Spleen (tissue), 11 donors: ENCODE data around the gene WIPI1. TPM values are rescaled to one million over a fixed set of nuclear protein-coding genes. Genes with fewer than 3 reads are reported as not detected.

Experiments used
- DNase-seq: peaks from one replicate; pipeline ENCODE4 v3.0.0-alpha.2; 2020
- H3K27ac ChIP-seq, 8 donors: fragments of 200-600 bp; sonication (generic) in 7 of 8; 1 replicate in 4 of 8; 2 replicates in 4 of 8; pipeline versions ENCODE4 v1.5.0 to v1.8.0; 2016 to 2021; ENCODE audit warnings: inconsistent platforms in 4 of 8, mild to moderate bottlenecking in 4 of 8, moderate library complexity in 1 of 8
- H3K27me3 ChIP-seq, 7 donors: fragments of 200-600 bp; sonication (generic) in 6 of 7; replicated peaks in 1 of 7; 1 replicate in 4 of 7; 2 replicates in 3 of 7; pipeline versions ENCODE4 v1.5.0 to v1.8.0; 2016 to 2021; ENCODE audit warnings: inconsistent platforms in 3 of 7, mild to moderate bottlenecking in 1 of 7
- H3K36me3 ChIP-seq, 6 donors: fragments of 200-600 bp; sonication (generic) in 5 of 6; 1 replicate in 4 of 6; 2 replicates in 2 of 6; pipeline versions ENCODE4 v1.5.0 to v1.8.0; 2016 to 2021; ENCODE audit warnings: inconsistent platforms in 2 of 6
- H3K4me1 ChIP-seq, 6 donors: fragments of 200-600 bp; sonication (generic) in 5 of 6; 1 replicate in 3 of 6; 2 replicates in 3 of 6; pipeline versions ENCODE4 v1.5.0 to v1.8.0; 2016 to 2021; ENCODE audit warnings: inconsistent platforms in 3 of 6
- H3K4me3 ChIP-seq, 8 donors: fragments of 200-600 bp; sonication (generic) in 7 of 8; 1 replicate in 4 of 8; 2 replicates in 4 of 8; pipeline versions ENCODE4 v1.5.0 to v1.8.0; 2016 to 2021; ENCODE audit warnings: inconsistent platforms in 4 of 8, mild to moderate bottlenecking in 4 of 8, moderate library complexity in 2 of 8
- H3K9me3 ChIP-seq, 8 donors: fragments of 200-600 bp; sonication (generic) in 7 of 8; 1 replicate in 4 of 8; 2 replicates in 4 of 8; pipeline versions ENCODE4 v1.5.0 to v1.8.0; 2016 to 2021; ENCODE audit warnings: inconsistent platforms in 4 of 8
- CTCF ChIP-seq, 11 experiments: fragments of 200-600 bp in 7 of 11; fragments of 450-650 bp in 4 of 11; sonication (generic) in 4 of 11; IDR thresholded peaks in 8 of 11; conservative IDR thresholded peaks in 3 of 11; 1 replicate in 7 of 11; 2 replicates in 4 of 11; pipeline versions ENCODE4 v1.4.0 to v1.8.0; 2016 to 2021; ENCODE audit warnings: antibody characterized with exemption in 11 of 11, inconsistent platforms in 4 of 11, mild to moderate bottlenecking in 1 of 11
- POLR2A ChIP-seq, 3 donors: fragments of 450-650 bp; IDR thresholded peaks; one replicate each; pipeline ENCODE4 v1.5.1; 2017; ENCODE audit warnings: antibody characterized with exemption in 3 of 3, mild to moderate bottlenecking in 1 of 3
- POLR2AphosphoS5 ChIP-seq, 3 donors: sonication (generic); formaldehyde crosslinking; IDR thresholded peaks; one replicate each; pipeline ENCODE4 v1.5.1; 2017; ENCODE audit warnings: antibody characterized with exemption in 3 of 3
- WGBS, 5 donors: extraction: QIAGEN DNeasy Blood & Tissue Kit in 3 of 5; methylation state at CpG; one replicate each; pipeline versions ENCODE4 v1.1.5 to v1.1.7; 2013 to 2018; 5-methylcytosine and 5-hydroxymethylcytosine counted together
- intact Hi-C: fragments of 100-400 bp; cut with DNase I; formaldehyde crosslinking; loops from one replicate; pipeline ENCODE4 v1.15.0; 2023; ENCODE audit warnings: low total_unique reads
- polyA plus RNA-seq, 3 donors: library from polyadenylated mRNA; stranded (reverse); fragments of 200-250 nt; gene quantifications; one replicate each; pipeline ENCODE4 v1.2.1, GENCODE V29; 2013
- total RNA-seq, 7 donors: library from RNA; depleted of rRNA in 3 of 7; stranded (reverse); fragments of >200 nt in 3 of 7; fragmentation: NEBNext Ultra II Directional in 4 of 7; extraction: Animal tissue kit (Norgen Biotek cat#: 25700) in 4 of 7; gene quantifications; one replicate each; pipeline versions ENCODE4 v1.1.0 to v1.2.1, GENCODE V29; 2016 to 2021
- donor health status: healthy with polysubstance abuse.
- donor health status: DM: no; HTN: no; CAD: no; lungs with moderate emphysema.
- donor health status: DM: no; HTN: no; CAD: no.
- donor health status: Bipolar disorder and iron deficiency.
- donor health status: healthy.
- donor health status: DM: no; HTN: no; CAD: no.
- donor health status: DM: yes; HTN: yes; CAD: no.

Gene WIPI1
- total and polyA plus RNA-seq, 10 donors: 7.2 to 38.3 (median 25.6) TPM

GRCh38 chr17:68480885-68481284, 23.6 kb upstream of the WIPI1 start:
- no peak overlapping the region for H3K27ac ChIP-seq
- 64 to 83% (median 71%) methylated on average over 4 of the region's 4 CpGs for WGBS, 5 donors

GRCh38 chr17:68470961-68471360, 13.7 kb upstream of the WIPI1 start:
- 92 to 100% (median 97%) methylated on average over 1 of the region's 1 CpG for WGBS, 5 donors
- Histone ChIP-seq H3K27me3 (no peaks in the 10 kb centered on the region), H3K27ac (no peak overlapping the region)

More at GRCh38 chr17:68480885-68481284, 23.6 kb upstream of the WIPI1 start:
- DNase-seq: no peak
- no peak overlapping the region for H3K4me3 ChIP-seq
- peaks cover 0 to 12% (median 0%) of the 10 kb centered on the region in 8 donors for H3K9me3 ChIP-seq
- TF ChIP-seq POLR2AphosphoS5 (IDR thresholded peaks at IDR 0.05): no peak
- no peak for TF ChIP-seq CTCF (IDR thresholded peaks at IDR 0.05 in 8 of 11, conservative IDR thresholded peaks at IDR 0.05 in 3 of 11)
- peaks cover 0 to 16% (median 13%) of the 10 kb centered on the region in 6 donors for H3K4me1 ChIP-seq
- H3K27me3 ChIP-seq: no peaks in the 10 kb centered on the region
- intact Hi-C loops: no loop called here
- no peaks in the 10 kb centered on the region for H3K36me3 ChIP-seq

GRCh38 chr17:68468788-68469187, 11.5 kb upstream of the WIPI1 start:
- WGBS, 5 donors: 91 to 100% (median 93%) methylated on average over 1 of the region's 1 CpG
- no peak for DNase-seq
- Histone ChIP-seq H3K9me3 (no peaks in the 10 kb centered on the region), H3K27me3 (no peaks in the 10 kb centered on the region), H3K4me3 (no peak overlapping the region), H3K27ac (no peak overlapping the region), H3K36me3 (no peaks in the 10 kb centered on the region), H3K4me1 (peaks cover 0 to 6% (median 4%) of the 10 kb centered on the region in 6 donors)
- TF ChIP-seq CTCF (IDR thresholded peaks at IDR 0.05 in 8 of 11, conservative IDR thresholded peaks at IDR 0.05 in 3 of 11) (no peak), POLR2AphosphoS5 (IDR thresholded peaks at IDR 0.05) (no peak), POLR2A (IDR thresholded peaks at IDR 0.05) (no peak)
- intact Hi-C loops: loop anchor here (10.0 kb wide), 2 partner anchors 204 to 294 kb away; no protein-coding TSS in a partner anchor

More at GRCh38 chr17:68470961-68471360, 13.7 kb upstream of the WIPI1 start:
- TF ChIP-seq CTCF (IDR thresholded peaks at IDR 0.05 in 8 of 11, conservative IDR thresholded peaks at IDR 0.05 in 3 of 11) (no peak), POLR2A (IDR thresholded peaks at IDR 0.05) (no peak), POLR2AphosphoS5 (IDR thresholded peaks at IDR 0.05) (no peak)
- DNase-seq: no peak
- Histone ChIP-seq H3K4me3 (no peak overlapping the region), H3K9me3 (no peaks in the 10 kb centered on the region), H3K36me3 (no peaks in the 10 kb centered on the region), H3K4me1 (peaks cover 0 to 4% (median 2%) of the 10 kb centered on the region in 6 donors)
- intact Hi-C loops: no loop called here

- TF ChIP-seq POLR2A (IDR thresholded peaks at IDR 0.05): no peak
- TF ChIP-seq POLR2AphosphoS5 (IDR thresholded peaks at IDR 0.05): no peak
- TF ChIP-seq CTCF (IDR thresholded peaks at IDR 0.05 in 8 of 11, conservative IDR thresholded peaks at IDR 0.05 in 3 of 11): no peak
- WGBS, 5 donors: 62 to 81% (median 74%) methylated on average over 5 of the region's 5 CpGs
- Histone ChIP-seq H3K4me1 (peaks cover 0 to 6% (median 4%) of the 10 kb centered on the region in 6 donors), H3K4me3 (no peak overlapping the region), H3K36me3 (no peaks in the 10 kb centered on the region), H3K27ac (no peak overlapping the region), H3K27me3 (no peaks in the 10 kb centered on the region), H3K9me3 (no peaks in the 10 kb centered on the region)
- no peak for DNase-seq
- intact Hi-C loops: loop anchor here (10.0 kb wide), 2 partner anchors 204 to 294 kb away; no protein-coding TSS in a partner anchor
Measured at GRCh38 chr17:68468334-68468733, 11.0 kb upstream of the WIPI1 start.
